Activated CD4-positive, alpha-beta T cell treated with anti-CD3 and anti-CD28 coated beads, Interleukin-2, amount 50 U/mL, for 16 hours (primary cell): ENCODE data around the gene FBP1.

Experiments
- DNase-seq: peaks from one replicate; pipeline ENCODE4 v3.0.0-alpha.2; 2020

Gene FBP1

GRCh38 chr9:94639061-94639998 lies at the start of gene FBP1:
Gene FBP1 (minus strand): TSS chr9:94639518. CDS start chr9:94639310, 208 bp downstream.
- DNase-seq, result peak; percentile 31

- no peak for DNase-seq
Measured at GRCh38 chr9:94687451-94687850, 48.1 kb upstream of the FBP1 start.

GRCh38 chr9:94685359-94685758 lies 46.0 kb upstream of the FBP1 start:
- no peak for DNase-seq

- peak; percentile 68 for DNase-seq
Measured at GRCh38 chr9:94681508-94681907, 42.2 kb upstream of the FBP1 start.

- DNase-seq, result no peak
Measured at GRCh38 chr9:94680621-94681020, 41.3 kb upstream of the FBP1 start.

GRCh38 chr9:94680020-94680419 lies 40.7 kb upstream of the FBP1 start:
- no peak for DNase-seq

- no peak for DNase-seq
Measured at GRCh38 chr9:94679587-94679986, 40.3 kb upstream of the FBP1 start.

GRCh38 chr9:94677929-94678328 lies 38.6 kb upstream of the FBP1 start:
- no peak for DNase-seq

GRCh38 chr9:94676446-94677131 lies 37.3 kb upstream of the FBP1 start:
- DNase-seq, result no peak

- DNase-seq, result no peak
Measured at GRCh38 chr9:94675008-94675881, 35.9 kb upstream of the FBP1 start.

- no peak for DNase-seq
Measured at GRCh38 chr9:94672811-94673487, 33.6 kb upstream of the FBP1 start.

GRCh38 chr9:94668928-94669729 lies 29.8 kb upstream of the FBP1 start:
- peak; percentile 67 for DNase-seq

- DNase-seq, result no peak
Measured at GRCh38 chr9:94668418-94668927, 29.2 kb upstream of the FBP1 start.

- DNase-seq, result no peak
Measured at GRCh38 chr9:94666364-94667099, 27.2 kb upstream of the FBP1 start.

GRCh38 chr9:94665613-94666012 lies 26.3 kb upstream of the FBP1 start:
- no peak for DNase-seq

- no peak for DNase-seq
Measured at GRCh38 chr9:94664801-94665200, 25.5 kb upstream of the FBP1 start.

GRCh38 chr9:94663640-94664039 lies 24.3 kb upstream of the FBP1 start:
- no peak for DNase-seq

- DNase-seq, result no peak
Measured at GRCh38 chr9:94663140-94663539, 23.8 kb upstream of the FBP1 start.

GRCh38 chr9:94657021-94657725 lies 17.9 kb upstream of the FBP1 start:
- no peak for DNase-seq

- DNase-seq, result peak; percentile 42
Measured at GRCh38 chr9:94656200-94656599, 16.9 kb upstream of the FBP1 start.
